GM12892 (cell line): ENCODE measurements around the gene CAPN11.

Source experiments
- POLR2A ChIP-seq: IDR thresholded peaks from 2 replicates; pipeline ENCODE4 v1.6.1; 2011; ENCODE audit warnings: low read depth, low read length, control low read depth
- TAF1 ChIP-seq: IDR thresholded peaks from 2 replicates; pipeline ENCODE4 v1.6.1; 2011; ENCODE audit warnings: low read depth, mild to moderate bottlenecking, control low read depth, low read length, borderline replicate concordance

- TF ChIP-seq POLR2A (no peak), TAF1 (no peak)
Measured at GRCh38 chr6:44194326-44194725, 35.7 kb downstream of the CAPN11 start.
